ENCODE results near the gene CIB4.

DNA sequence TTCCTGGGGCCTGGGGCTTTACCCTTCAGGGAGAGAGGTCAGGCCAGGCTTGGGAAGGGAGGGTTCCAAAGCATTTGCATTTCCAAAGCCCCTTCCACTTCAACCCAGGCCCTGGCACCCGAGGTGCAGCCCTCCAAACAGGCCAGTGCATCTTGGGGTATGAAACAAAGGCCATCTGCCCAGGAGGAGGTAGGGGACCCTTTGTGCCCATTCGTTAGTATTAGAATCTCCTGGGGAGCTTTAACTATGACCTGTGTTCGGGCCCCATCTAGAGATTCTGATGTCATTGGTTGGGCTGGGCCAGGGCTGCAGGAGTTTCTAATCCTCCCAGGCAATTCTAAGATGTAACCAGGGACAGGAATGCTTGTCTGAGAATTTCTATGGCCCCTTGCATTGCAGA is 73.6 kb downstream of the CIB4 start:
- TF ChIP-seq EZH2phosphoT487 (IDR thresholded peaks at IDR 0.05; ENCODE audit: insufficient read depth, low read depth): no peak
- no peak for TF ChIP-seq EZH2 (IDR thresholded peaks at IDR 0.05; ENCODE audit: insufficient read depth, poor library complexity, severe bottlenecking)

All from GM23248 (cell line).